HG03280 (cell line): Measurements from ENCODE around the gene TMIE.
"Not testable (repeated sequence)": the region's sequence is repeated elsewhere in the genome, so short reads cannot be mapped to it uniquely, and the experiment has no call there.

Experiments used
- ATAC-seq: cut with Tn5 transposase; IDR thresholded peaks from one replicate; pipeline ENCODE4 v1.9.1; 2021; ENCODE audit warnings: mild to moderate bottlenecking, moderate library complexity; ENCODE audit not compliant: unreplicated experiment

The TMIE gene

GRCh38 chr3:46719044-46719565 is 17.9 kb downstream of the TMIE start:
- ATAC-seq = no peak

GRCh38 chr3:46719735-46720271 is 18.6 kb downstream of the TMIE start:
- ATAC-seq = no peak

GRCh38 chr3:46721009-46721408 is 19.8 kb downstream of the TMIE start:
- no peak for ATAC-seq

GRCh38 chr3:46722443-46722842 is 21.3 kb downstream of the TMIE start:
- no peak for ATAC-seq

GRCh38 chr3:46724424-46724823 is 23.2 kb downstream of the TMIE start:
- ATAC-seq = no peak

GRCh38 chr3:46725621-46726314 is 24.6 kb downstream of the TMIE start:
- no peak for ATAC-seq

GRCh38 chr3:46729038-46729437 is 27.8 kb downstream of the TMIE start:
- ATAC-seq = no peak

- ATAC-seq = no peak
Measured at GRCh38 chr3:46730819-46731218, 29.6 kb downstream of the TMIE start.

- ATAC-seq = no peak
Measured at GRCh38 chr3:46731795-46732194, 30.6 kb downstream of the TMIE start.

GRCh38 chr3:46733026-46733800 is 32.0 kb downstream of the TMIE start:
- ATAC-seq = no peak

GRCh38 chr3:46734773-46735172 is 33.6 kb downstream of the TMIE start:
- ATAC-seq = no peak

- no peak for ATAC-seq
Measured at GRCh38 chr3:46736006-46736872, 35.0 kb downstream of the TMIE start.

- no peak for ATAC-seq
Measured at GRCh38 chr3:46737329-46737731, 36.1 kb downstream of the TMIE start.

- ATAC-seq = not testable (repeated sequence)
Measured at GRCh38 chr3:46739565-46739964, 38.4 kb downstream of the TMIE start.

GRCh38 chr3:46742992-46743585 is 41.9 kb downstream of the TMIE start:
- no peak for ATAC-seq

- no peak for ATAC-seq
Measured at GRCh38 chr3:46746711-46747110, 45.5 kb downstream of the TMIE start.

GRCh38 chr3:46748170-46748569 is 47.0 kb downstream of the TMIE start:
- no peak for ATAC-seq

GRCh38 chr3:46749129-46749528 is 47.9 kb downstream of the TMIE start:
- ATAC-seq = no peak

GRCh38 chr3:46750555-46751038 is 49.4 kb downstream of the TMIE start:
- ATAC-seq = no peak

GRCh38 chr3:46753127-46753526 is 51.9 kb downstream of the TMIE start:
- not testable (repeated sequence) for ATAC-seq
